Dermis microvascular lymphatic vessel endothelial cell (primary cell): ENCODE data around the gene DLAT. TPM values are rescaled to one million over a fixed set of nuclear protein-coding genes. Genes with fewer than 3 reads are reported as not detected.
"Not testable (repeated sequence)": the region's sequence is repeated elsewhere in the genome, so short reads cannot be mapped to it uniquely, and the experiment has no call there.

Experiments
- DNase-seq, 2 donors: peaks; one replicate each; pipeline versions ENCODE4 v3.0.0 to v3.0.0-alpha.2; 2010; ENCODE audit warnings: low read depth in 2 of 2
- total RNA-seq: library from RNA; depleted of rRNA; stranded (reverse); fragments of >200 nt; gene quantifications from 2 replicates; pipeline ENCODE4 v1.2.1, GENCODE V29; 2014

DLAT gene
- total RNA-seq, 1 donor from 2014 or later, result 30.0 TPM

- DNase-seq, result not testable (repeated sequence)
These were observed 23.0 kb downstream of the DLAT start for GRCh38 chr11:112048256-112048655.

GRCh38 chr11:112049777-112050176 is 24.6 kb downstream of the DLAT start:
- DNase-seq, result no peak

- DNase-seq, result no peak
These were observed 25.5 kb downstream of the DLAT start for GRCh38 chr11:112050721-112051120.

GRCh38 chr11:112051768-112052167 is 26.6 kb downstream of the DLAT start:
- DNase-seq, result no peak

GRCh38 chr11:112057170-112057569 is 32.0 kb downstream of the DLAT start:
- no peak for DNase-seq

GRCh38 chr11:112058103-112058502 is 32.9 kb downstream of the DLAT start:
- DNase-seq, result peak in 1 of 2 donors; percentile 8

GRCh38 chr11:112062923-112063322 is 37.7 kb downstream of the DLAT start:
- no peak for DNase-seq

- DNase-seq, result peak; percentile 80 to 88
These were observed 49.0 kb downstream of the DLAT start, which contains the start of the genes NKAPD1 and PIH1D2 for GRCh38 chr11:112073941-112074811. Gene NKAPD1, plus strand, starts transcription at chr11:112074299. Its CDS starts 1,276 bp downstream, at chr11:112075575. Gene PIH1D2, minus strand, starts transcription at chr11:112074017. Its CDS starts 843 bp downstream, at chr11:112073174.

GRCh38 chr11:112082729-112083128 is 57.5 kb downstream of the DLAT start:
- peak in 1 of 2 donors; percentile 5 for DNase-seq

- DNase-seq, result peak in 1 of 2 donors; percentile 1
These were observed 60.7 kb downstream of the DLAT start for GRCh38 chr11:112085822-112086421.

GRCh38 chr11:112086422-112087191 is 61.4 kb downstream of the DLAT start, which contains the start of the genes SDHD and TIMM8B:
Gene SDHD, plus strand, starts transcription at chr11:112086873. Its CDS starts 35 bp downstream, at chr11:112086908.
Gene TIMM8B, minus strand, starts transcription at chr11:112086756. Its CDS starts 33 bp downstream, at chr11:112086723.
- peak; percentile 97 to 98 for DNase-seq

- peak in 1 of 2 donors; percentile 9 for DNase-seq
These were observed 62.0 kb downstream of the DLAT start for GRCh38 chr11:112087212-112087611.

- not testable (repeated sequence) for DNase-seq
These were observed 70.1 kb downstream of the DLAT start for GRCh38 chr11:112095302-112095701.

GRCh38 chr11:112096194-112096593 is 71.0 kb downstream of the DLAT start:
- no peak for DNase-seq

GRCh38 chr11:112097734-112098528 is 72.7 kb downstream of the DLAT start:
- no peak for DNase-seq

GRCh38 chr11:112100462-112100861 is 75.3 kb downstream of the DLAT start:
- no peak for DNase-seq

GRCh38 chr11:112103446-112103845 is 78.2 kb downstream of the DLAT start:
- no peak for DNase-seq

- no peak for DNase-seq
These were observed 80.9 kb downstream of the DLAT start for GRCh38 chr11:112106070-112106469.
